Endodermal cell (in vitro differentiated cells): Measurements from ENCODE around the gene CPED1. TPM values are rescaled to one million over a fixed set of nuclear protein-coding genes. Genes with fewer than 3 reads are reported as not detected.
"Not testable (repeated sequence)": the region's sequence is repeated elsewhere in the genome, so short reads cannot be mapped to it uniquely, and the experiment has no call there.

Experiments used
- DNase-seq: peaks from one replicate; pipeline ENCODE4 v3.0.0-alpha.2; 2017
- H3K27ac ChIP-seq: 2 replicates; pipeline ENCODE4 v1.5.1; 2013; ENCODE audit warnings: mild to moderate bottlenecking, low read depth, low read length, moderate library complexity
- H3K27me3 ChIP-seq: 2 replicates; pipeline ENCODE4 v1.6.1; 2013; ENCODE audit warnings: mild to moderate bottlenecking, low read length, moderate library complexity; ENCODE audit not compliant: insufficient read depth, control insufficient read depth, poor library complexity, severe bottlenecking
- H3K36me3 ChIP-seq: 2 replicates; pipeline ENCODE4 v1.7.0; 2013; ENCODE audit warnings: mild to moderate bottlenecking, low read length, moderate library complexity; ENCODE audit not compliant: control insufficient read depth, insufficient read depth
- H3K4me1 ChIP-seq: one replicate; pipeline ENCODE4 v1.7.0; 2013; ENCODE audit warnings: low read length; ENCODE audit not compliant: control insufficient read depth, insufficient read depth
- H3K4me3 ChIP-seq: 2 replicates; pipeline ENCODE4 v1.5.1; 2013; ENCODE audit warnings: mild to moderate bottlenecking, low read length, moderate library complexity
- H3K9ac ChIP-seq: 2 replicates; pipeline ENCODE4 v1.6.1; 2013; ENCODE audit warnings: mild to moderate bottlenecking, low read length, moderate library complexity; ENCODE audit not compliant: poor library complexity, severe bottlenecking; ENCODE audit errors: extremely low read depth
- H3K9me3 ChIP-seq: 2 replicates; pipeline ENCODE4 v1.6.1; 2013; ENCODE audit warnings: mild to moderate bottlenecking, low read length, moderate library complexity; ENCODE audit not compliant: control insufficient read depth
- H3K27ac Mint-ChIP-seq: 2 replicates; pipeline ENCODE4 v1.8.0; 2020; ENCODE audit warnings: mixed read lengths
- H3K27me3 Mint-ChIP-seq: 2 replicates; pipeline ENCODE4 v1.8.0; 2021; ENCODE audit warnings: mild to moderate bottlenecking, mixed read lengths; ENCODE audit not compliant: insufficient read depth
- H3K36me3 Mint-ChIP-seq: 2 replicates; pipeline ENCODE4 v1.8.0; 2020; ENCODE audit warnings: low read depth, mixed read lengths
- H3K4me1 Mint-ChIP-seq: 2 replicates; pipeline ENCODE4 v1.8.0; 2020; ENCODE audit warnings: mixed read lengths
- H3K4me3 Mint-ChIP-seq: 2 replicates; pipeline ENCODE4 v1.8.0; 2020; ENCODE audit warnings: mild to moderate bottlenecking, moderate library complexity, mixed read lengths
- H3K9me3 Mint-ChIP-seq: 2 replicates; pipeline ENCODE4 v1.8.0; 2020; ENCODE audit warnings: mild to moderate bottlenecking, mixed read lengths
- WGBS, 2 experiments: methylation state at CpG; one replicate each; pipeline versions ENCODE4 v1.1.5 to v1.1.7; 2013; ENCODE audit warnings: missing lambda C conversion rate in 2 of 2, mixed read lengths in 1 of 2; ENCODE audit not compliant: insufficient coverage in 1 of 2, insufficient read length in 1 of 2; 5-methylcytosine and 5-hydroxymethylcytosine counted together
- total RNA-seq, 2 donors: library from RNA; stranded (reverse); fragmentation: NEBNext Ultra II Directional in 1 of 2; extraction: Animal tissue kit (Norgen Biotek cat#: 25700) in 1 of 2; gene quantifications; 2 replicates in 1 of 2; 3 replicates in 1 of 2; pipeline ENCODE4 v1.2.1, GENCODE V29; 2021
- TF ChIP-seq, protein P1 (sequence below): fragments of 200-600 bp; sonication (generic); conservative IDR thresholded peaks from 2 replicates; pipeline ENCODE4 v1.5.0; 2021; ENCODE audit warnings: antibody characterized with exemption, mild to moderate bottlenecking

The CPED1 gene
- total RNA-seq, 2 donors from 2014 or later: 1.1 TPM; not detected in 1

DNA sequence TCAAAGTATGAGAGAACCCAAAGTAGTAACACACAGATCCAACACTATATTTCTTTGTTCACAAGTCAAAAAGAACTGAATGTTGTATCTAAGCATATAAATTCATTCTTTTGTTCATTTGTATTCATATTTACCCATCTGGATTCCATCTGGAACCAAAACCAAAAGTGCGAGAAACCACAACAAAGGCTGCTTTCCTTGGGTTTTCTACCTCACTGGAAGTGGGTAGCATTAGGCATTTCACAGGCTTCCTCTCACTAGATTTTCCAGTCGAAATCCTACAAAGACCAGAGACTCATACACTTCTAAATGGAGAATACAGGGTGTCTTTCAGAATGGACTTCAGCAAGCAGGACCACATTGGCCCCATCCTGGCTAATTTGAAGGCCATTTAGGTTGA lies 230.5 kb downstream of the CPED1 start:
- WGBS, 2 experiments: 67 to 68% methylated on average over 1 to 2 of the region's 2 CpGs
- no peak overlapping the region for H3K27ac ChIP-seq
- H3K36me3 Mint-ChIP-seq: no peaks in the 10 kb centered on the region

DNA sequence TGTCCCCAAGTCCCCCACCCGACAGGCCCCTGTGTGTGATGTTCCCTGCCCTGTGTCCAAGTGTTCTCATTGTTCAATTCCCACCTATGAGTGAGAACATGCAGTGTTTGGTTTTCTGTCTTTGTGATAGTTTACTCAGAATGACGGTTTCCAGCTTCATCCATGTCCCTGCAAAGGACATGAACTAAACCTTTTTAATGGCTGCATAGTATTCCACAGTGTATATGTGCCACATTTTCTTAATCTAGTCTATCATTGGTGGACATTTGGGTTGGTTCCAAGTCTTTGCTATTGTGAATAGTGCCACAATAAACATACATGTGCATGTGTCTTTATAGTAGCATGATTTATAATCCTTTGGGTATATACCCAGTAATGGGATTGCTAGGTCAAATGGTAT lies 232.6 kb downstream of the CPED1 start:
- not testable (repeated sequence) for H3K36me3 Mint-ChIP-seq, H3K4me3 ChIP-seq, H3K27me3 ChIP-seq, H3K27me3 Mint-ChIP-seq, H3K27ac Mint-ChIP-seq, H3K4me1 ChIP-seq, H3K36me3 ChIP-seq, H3K9me3 ChIP-seq, H3K4me3 Mint-ChIP-seq, H3K27ac ChIP-seq, H3K9ac ChIP-seq, H3K4me1 Mint-ChIP-seq, DNase-seq
- H3K9me3 Mint-ChIP-seq: peaks cover 13% of the 10 kb centered on the region
- whole genome bisulfite sequencing, 2 experiments: 84 to 100% methylated on average over 2 of the region's 2 CpGs

More for the DNA sequence above, 230.5 kb downstream of the CPED1 start:
- H3K9me3 ChIP-seq: no peaks in the 10 kb centered on the region
- H3K9ac ChIP-seq: no peak overlapping the region
- no peak for DNase-seq
- no peaks in the 10 kb centered on the region for H3K27me3 ChIP-seq
- Mint-ChIP-seq H3K4me1 (no peaks in the 10 kb centered on the region), H3K9me3 (peaks cover 13% of the 10 kb centered on the region), H3K27me3 (no peaks in the 10 kb centered on the region), H3K27ac (no peak overlapping the region), H3K4me3 (no peak overlapping the region)
- H3K36me3 ChIP-seq: no peaks in the 10 kb centered on the region
- no peak overlapping the region for H3K4me3 ChIP-seq
- TF ChIP-seq, protein P1, sequence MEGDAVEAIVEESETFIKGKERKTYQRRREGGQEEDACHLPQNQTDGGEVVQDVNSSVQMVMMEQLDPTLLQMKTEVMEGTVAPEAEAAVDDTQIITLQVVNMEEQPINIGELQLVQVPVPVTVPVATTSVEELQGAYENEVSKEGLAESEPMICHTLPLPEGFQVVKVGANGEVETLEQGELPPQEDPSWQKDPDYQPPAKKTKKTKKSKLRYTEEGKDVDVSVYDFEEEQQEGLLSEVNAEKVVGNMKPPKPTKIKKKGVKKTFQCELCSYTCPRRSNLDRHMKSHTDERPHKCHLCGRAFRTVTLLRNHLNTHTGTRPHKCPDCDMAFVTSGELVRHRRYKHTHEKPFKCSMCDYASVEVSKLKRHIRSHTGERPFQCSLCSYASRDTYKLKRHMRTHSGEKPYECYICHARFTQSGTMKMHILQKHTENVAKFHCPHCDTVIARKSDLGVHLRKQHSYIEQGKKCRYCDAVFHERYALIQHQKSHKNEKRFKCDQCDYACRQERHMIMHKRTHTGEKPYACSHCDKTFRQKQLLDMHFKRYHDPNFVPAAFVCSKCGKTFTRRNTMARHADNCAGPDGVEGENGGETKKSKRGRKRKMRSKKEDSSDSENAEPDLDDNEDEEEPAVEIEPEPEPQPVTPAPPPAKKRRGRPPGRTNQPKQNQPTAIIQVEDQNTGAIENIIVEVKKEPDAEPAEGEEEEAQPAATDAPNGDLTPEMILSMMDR: no peak
- no peaks in the 10 kb centered on the region for H3K4me1 ChIP-seq

DNA sequence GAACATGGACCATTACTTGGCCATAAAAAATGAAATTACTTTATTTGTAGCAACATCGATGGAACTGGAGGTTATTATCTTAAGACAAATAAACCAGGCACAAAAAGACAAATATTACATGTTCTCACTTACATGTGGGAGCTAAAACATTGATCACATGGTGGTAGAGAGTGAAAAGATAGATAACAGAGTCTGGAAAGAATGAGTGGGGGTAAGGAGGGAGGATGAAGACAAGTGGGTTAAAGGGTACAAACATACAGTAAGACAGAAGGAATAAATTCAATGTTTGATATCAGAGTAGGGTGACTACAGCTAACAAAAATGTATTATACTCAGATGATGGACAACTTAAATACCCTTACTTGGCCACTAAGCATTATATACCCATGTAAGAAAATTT lies 240.3 kb downstream of the CPED1 start:
- Histone ChIP-seq H3K9ac (no peak overlapping the region), H3K4me3 (no peak overlapping the region), H3K36me3 (no peaks in the 10 kb centered on the region), H3K4me1 (no peaks in the 10 kb centered on the region), H3K27me3 (no peaks in the 10 kb centered on the region), H3K9me3 (no peaks in the 10 kb centered on the region), H3K27ac (no peak overlapping the region)
- H3K9me3 Mint-ChIP-seq: no peaks in the 10 kb centered on the region
- H3K4me1 Mint-ChIP-seq: no peaks in the 10 kb centered on the region
- no peak overlapping the region for H3K27ac Mint-ChIP-seq
- H3K4me3 Mint-ChIP-seq: no peak overlapping the region
- no peaks in the 10 kb centered on the region for H3K36me3 Mint-ChIP-seq
- DNase-seq: no peak
- 100% methylated on average over 1 of the region's 1 CpG; no CpG with 5 or more reads in 1 of the 2 experiments for WGBS, 2 experiments
- TF ChIP-seq, protein P1: no peak
- H3K27me3 Mint-ChIP-seq: no peaks in the 10 kb centered on the region

DNA sequence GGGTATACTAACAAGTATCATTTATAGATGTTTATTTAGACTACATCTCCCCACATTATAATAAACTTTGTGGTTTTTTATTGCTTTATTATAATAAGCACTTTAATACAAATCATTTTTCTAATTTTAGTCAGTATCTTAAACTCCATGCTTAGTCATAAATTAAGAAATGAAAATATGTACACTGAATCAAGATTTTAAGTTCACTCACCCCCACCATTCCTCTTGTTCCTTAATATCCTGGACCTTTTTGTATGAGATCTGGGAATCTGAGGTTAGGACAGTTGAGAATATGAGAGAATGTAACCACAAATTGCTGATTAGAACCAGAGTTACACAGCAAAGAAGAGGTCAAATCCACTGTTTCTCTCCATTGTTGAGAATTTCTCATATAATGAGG lies 246.7 kb downstream of the CPED1 start:
- Histone ChIP-seq H3K27me3 (no peaks in the 10 kb centered on the region), H3K9ac (no peak overlapping the region), H3K36me3 (no peaks in the 10 kb centered on the region), H3K4me3 (no peak overlapping the region), H3K4me1 (no peaks in the 10 kb centered on the region), H3K27ac (no peak overlapping the region), H3K9me3 (no peaks in the 10 kb centered on the region)
- H3K9me3 Mint-ChIP-seq: no peaks in the 10 kb centered on the region
- TF ChIP-seq, protein P1: no peak
- H3K4me1 Mint-ChIP-seq: no peaks in the 10 kb centered on the region
- no peak overlapping the region for H3K4me3 Mint-ChIP-seq
- no peaks in the 10 kb centered on the region for H3K27me3 Mint-ChIP-seq
- no peak overlapping the region for H3K27ac Mint-ChIP-seq
- no peak for DNase-seq
- H3K36me3 Mint-ChIP-seq: no peaks in the 10 kb centered on the region
